Measurements from ENCODE around the gene GTF2IRD1. TPM values are rescaled to one million over a fixed set of nuclear protein-coding genes. Genes with fewer than 3 reads are reported as not detected.
"Not testable (repeated sequence)": the region's sequence is repeated elsewhere in the genome, so short reads cannot be mapped to it uniquely, and the experiment has no call there.

Gene GTF2IRD1
- total RNA-seq, 1 experiment from 2014 or later: 42.9 TPM

- CTCF ChIA-PET: interaction anchor here (0.5 to 1.0 kb wide), 2 partner anchors 119 to 140 kb away, joined by 3 to 4 read pairs; no protein-coding TSS in a partner anchor
- TF ChIP-seq NFYB (CRISPR knock-in tag; conservative IDR thresholded peaks at IDR 0.05; ENCODE audit: low read depth) (no peak), FOXK1 (CRISPR knock-in tag; IDR thresholded peaks at IDR 0.05) (no peak), MXD4 (CRISPR knock-in tag; IDR thresholded peaks at IDR 0.05; ENCODE audit: borderline replicate concordance) (no peak), MLX (CRISPR knock-in tag; IDR thresholded peaks at IDR 0.05) (no peak), FOXJ3 (CRISPR knock-in tag; IDR thresholded peaks at IDR 0.05; ENCODE audit: borderline replicate concordance) (no peak), NFE2L1 (CRISPR knock-in tag; IDR thresholded peaks at IDR 0.05) (no peak), CBFB (CRISPR knock-in tag; IDR thresholded peaks at IDR 0.05; ENCODE audit: low read depth) (no peak), ZNF671 (CRISPR knock-in tag; IDR thresholded peaks at IDR 0.05) (no peak), GABPB1 (CRISPR knock-in tag; IDR thresholded peaks at IDR 0.05) (no peak), ZNF232 (CRISPR knock-in tag; IDR thresholded peaks at IDR 0.05) (no peak), JAZF1 (CRISPR knock-in tag; IDR thresholded peaks at IDR 0.05) (no peak)
- TF ChIP-seq, protein P1, sequence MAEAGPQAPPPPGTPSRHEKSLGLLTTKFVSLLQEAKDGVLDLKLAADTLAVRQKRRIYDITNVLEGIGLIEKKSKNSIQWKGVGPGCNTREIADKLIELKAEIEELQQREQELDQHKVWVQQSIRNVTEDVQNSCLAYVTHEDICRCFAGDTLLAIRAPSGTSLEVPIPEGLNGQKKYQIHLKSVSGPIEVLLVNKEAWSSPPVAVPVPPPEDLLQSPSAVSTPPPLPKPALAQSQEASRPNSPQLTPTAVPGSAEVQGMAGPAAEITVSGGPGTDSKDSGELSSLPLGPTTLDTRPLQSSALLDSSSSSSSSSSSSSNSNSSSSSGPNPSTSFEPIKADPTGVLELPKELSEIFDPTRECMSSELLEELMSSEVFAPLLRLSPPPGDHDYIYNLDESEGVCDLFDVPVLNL (CRISPR knock-in tag; IDR thresholded peaks at IDR 0.05; ENCODE audit: borderline replicate concordance, low read depth): no peak
- TF ChIP-seq, protein P2, sequence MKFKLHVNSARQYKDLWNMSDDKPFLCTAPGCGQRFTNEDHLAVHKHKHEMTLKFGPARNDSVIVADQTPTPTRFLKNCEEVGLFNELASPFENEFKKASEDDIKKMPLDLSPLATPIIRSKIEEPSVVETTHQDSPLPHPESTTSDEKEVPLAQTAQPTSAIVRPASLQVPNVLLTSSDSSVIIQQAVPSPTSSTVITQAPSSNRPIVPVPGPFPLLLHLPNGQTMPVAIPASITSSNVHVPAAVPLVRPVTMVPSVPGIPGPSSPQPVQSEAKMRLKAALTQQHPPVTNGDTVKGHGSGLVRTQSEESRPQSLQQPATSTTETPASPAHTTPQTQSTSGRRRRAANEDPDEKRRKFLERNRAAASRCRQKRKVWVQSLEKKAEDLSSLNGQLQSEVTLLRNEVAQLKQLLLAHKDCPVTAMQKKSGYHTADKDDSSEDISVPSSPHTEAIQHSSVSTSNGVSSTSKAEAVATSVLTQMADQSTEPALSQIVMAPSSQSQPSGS (CRISPR knock-in tag; IDR thresholded peaks at IDR 0.05; ENCODE audit: borderline replicate concordance, low read depth): no peak
- Mint-ChIP-seq H3K27ac (no peak overlapping the region), H3K4me1 (no peaks in the 10 kb centered on the region), H3K4me3 (no peak overlapping the region), H3K36me3 (peaks cover 31% of the 10 kb centered on the region), H3K9me3 (no peaks in the 10 kb centered on the region), H3K27me3 (ENCODE audit: low read depth) (no peaks in the 10 kb centered on the region)
- POLR2A ChIA-PET: no interaction called here
- ATAC-seq: no peak
- DNase-seq (ENCODE audit: low spot score): no peak
Measured at GRCh38 chr7:74545921-74546320, 92.2 kb downstream of the GTF2IRD1 start.

GRCh38 chr7:74553596-74554012, 99.9 kb downstream of the GTF2IRD1 start:
- ATAC-seq, H3K9me3 Mint-ChIP-seq: not testable (repeated sequence)

DNA sequence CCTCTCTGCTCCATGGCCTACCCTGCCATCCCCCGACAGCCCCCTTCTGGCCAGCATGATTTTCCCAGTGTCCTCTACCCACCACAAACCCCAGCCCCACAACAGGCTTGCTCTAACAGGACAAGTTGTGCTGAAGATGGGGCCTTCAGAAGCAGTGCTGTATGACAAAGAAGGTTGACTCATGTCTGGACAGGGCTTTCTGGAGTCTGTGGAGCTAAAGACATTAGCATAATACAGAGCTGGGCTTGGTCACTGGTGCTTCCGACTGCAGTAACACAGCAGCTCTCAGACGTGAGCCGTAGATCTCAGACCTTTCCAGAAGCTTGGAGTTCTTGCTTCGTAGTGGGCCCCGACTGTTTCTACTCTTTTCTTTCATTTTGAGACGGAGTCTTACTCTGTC, 100.5 kb downstream of the GTF2IRD1 start:
- Mint-ChIP-seq H3K9me3 (no peaks in the 10 kb centered on the region), H3K27ac (no peak overlapping the region), H3K36me3 (peaks cover 15% of the 10 kb centered on the region), H3K4me1 (no peaks in the 10 kb centered on the region), H3K27me3 (ENCODE audit: low read depth) (no peaks in the 10 kb centered on the region), H3K4me3 (no peak overlapping the region)
- ChIA-PET CTCF (interaction anchor here (2.4 to 3.0 kb wide), 2 partner anchors 13 to 136 kb away, joined by 7 to 10 read pairs; no protein-coding TSS in a partner anchor), POLR2A (no interaction called here)
- ATAC-seq (no peak), DNase-seq (ENCODE audit: low spot score) (no peak)
- TF ChIP-seq EMX1 (CRISPR knock-in tag; IDR thresholded peaks at IDR 0.05): no peak
- TF ChIP-seq SOX15 (CRISPR knock-in tag; IDR thresholded peaks at IDR 0.05): no peak
- no peak for TF ChIP-seq ETV6 (CRISPR knock-in tag; IDR thresholded peaks at IDR 0.05)
- TF ChIP-seq, protein P1 (CRISPR knock-in tag; IDR thresholded peaks at IDR 0.05; ENCODE audit: borderline replicate concordance, low read depth): no peak
- TF ChIP-seq ESRRA (CRISPR knock-in tag; IDR thresholded peaks at IDR 0.05; ENCODE audit: borderline replicate concordance): no peak
- no peak for TF ChIP-seq JUN (CRISPR knock-in tag; IDR thresholded peaks at IDR 0.05)
- TF ChIP-seq GTF2I (CRISPR knock-in tag; conservative IDR thresholded peaks at IDR 0.05): no peak
- no peak for TF ChIP-seq ZNF416 (CRISPR knock-in tag; IDR thresholded peaks at IDR 0.05)
- TF ChIP-seq, protein P3, sequence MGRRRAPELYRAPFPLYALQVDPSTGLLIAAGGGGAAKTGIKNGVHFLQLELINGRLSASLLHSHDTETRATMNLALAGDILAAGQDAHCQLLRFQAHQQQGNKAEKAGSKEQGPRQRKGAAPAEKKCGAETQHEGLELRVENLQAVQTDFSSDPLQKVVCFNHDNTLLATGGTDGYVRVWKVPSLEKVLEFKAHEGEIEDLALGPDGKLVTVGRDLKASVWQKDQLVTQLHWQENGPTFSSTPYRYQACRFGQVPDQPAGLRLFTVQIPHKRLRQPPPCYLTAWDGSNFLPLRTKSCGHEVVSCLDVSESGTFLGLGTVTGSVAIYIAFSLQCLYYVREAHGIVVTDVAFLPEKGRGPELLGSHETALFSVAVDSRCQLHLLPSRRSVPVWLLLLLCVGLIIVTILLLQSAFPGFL (CRISPR knock-in tag; IDR thresholded peaks at IDR 0.05; ENCODE audit: borderline replicate concordance): no peak
- no peak for TF ChIP-seq ATF1 (CRISPR knock-in tag; IDR thresholded peaks at IDR 0.05)
- TF ChIP-seq NR3C1 (CRISPR knock-in tag; conservative IDR thresholded peaks at IDR 0.05; ENCODE audit: low read depth): no peak
- TF ChIP-seq, protein P4, sequence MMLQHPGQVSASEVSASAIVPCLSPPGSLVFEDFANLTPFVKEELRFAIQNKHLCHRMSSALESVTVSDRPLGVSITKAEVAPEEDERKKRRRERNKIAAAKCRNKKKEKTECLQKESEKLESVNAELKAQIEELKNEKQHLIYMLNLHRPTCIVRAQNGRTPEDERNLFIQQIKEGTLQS (CRISPR knock-in tag; conservative IDR thresholded peaks at IDR 0.05): no peak
- TF ChIP-seq, protein P5, sequence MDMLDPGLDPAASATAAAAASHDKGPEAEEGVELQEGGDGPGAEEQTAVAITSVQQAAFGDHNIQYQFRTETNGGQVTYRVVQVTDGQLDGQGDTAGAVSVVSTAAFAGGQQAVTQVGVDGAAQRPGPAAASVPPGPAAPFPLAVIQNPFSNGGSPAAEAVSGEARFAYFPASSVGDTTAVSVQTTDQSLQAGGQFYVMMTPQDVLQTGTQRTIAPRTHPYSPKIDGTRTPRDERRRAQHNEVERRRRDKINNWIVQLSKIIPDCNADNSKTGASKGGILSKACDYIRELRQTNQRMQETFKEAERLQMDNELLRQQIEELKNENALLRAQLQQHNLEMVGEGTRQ (CRISPR knock-in tag; IDR thresholded peaks at IDR 0.05): no peak
- TF ChIP-seq ZNF121 (CRISPR knock-in tag; IDR thresholded peaks at IDR 0.05): no peak
- TF ChIP-seq TP53 (CRISPR knock-in tag; IDR thresholded peaks at IDR 0.05): no peak
- TF ChIP-seq FOXJ3 (CRISPR knock-in tag; IDR thresholded peaks at IDR 0.05; ENCODE audit: borderline replicate concordance): no peak

More at GRCh38 chr7:74553596-74554012, 99.9 kb downstream of the GTF2IRD1 start:
- H3K27me3 Mint-ChIP-seq (ENCODE audit: low read depth); POLR2A ChIA-PET; H3K4me3 Mint-ChIP-seq; DNase-seq (ENCODE audit: low spot score); H3K27ac Mint-ChIP-seq; H3K4me1 Mint-ChIP-seq: not testable (repeated sequence)
- CTCF ChIA-PET: interaction anchor here (2.4 to 3.0 kb wide), 2 partner anchors 13 to 136 kb away, joined by 7 to 10 read pairs; no protein-coding TSS in a partner anchor
- peaks cover 18% of the 10 kb centered on the region for H3K36me3 Mint-ChIP-seq
- 0 out of 2 replicates have a peak, but pooled peaks have one; percentile 23 for TF ChIP-seq GTF2I (CRISPR knock-in tag; conservative IDR thresholded peaks at IDR 0.05)
